Caki2 (cell line): ENCODE results near the gene TMEM8B. TPM values are rescaled to one million over a fixed set of nuclear protein-coding genes. Genes with fewer than 3 reads are reported as not detected.
"Not testable (repeated sequence)": the region's sequence is repeated elsewhere in the genome, so short reads cannot be mapped to it uniquely, and the experiment has no call there.

ENCODE experiments used
- DNase-seq: peaks from one replicate; pipeline ENCODE4 v3.0.0-alpha.2; 2015; ENCODE audit warnings: low read depth
- in situ Hi-C: cut with HindIII; loops from 2 replicates; pipeline ENCODE4 v1.10.0; 2016; ENCODE audit warnings: low sequenced_read_pairs, low pct_unique_long_range_greater_than_20kb, mixed read lengths
- total RNA-seq: library from RNA; depleted of rRNA; stranded (reverse); fragments of >200 nt; shearing (Covaris generic); gene quantifications from 2 replicates; pipeline ENCODE4 v1.2.3, GENCODE V29; 2014; ENCODE audit warnings: low replicate concordance; rRNA removed

The TMEM8B gene
- total RNA-seq, 1 experiment from 2014 or later, result 1.5 TPM

GRCh38 chr9:35910613-35911359 lies 81.8 kb downstream of the TMEM8B start:
- in situ Hi-C loops, result no loop called here
- DNase-seq, result peak; percentile 52

- in situ Hi-C loops, result no loop called here
- DNase-seq, result no peak
Measured at GRCh38 chr9:35911690-35912089, 82.7 kb downstream of the TMEM8B start.

- DNase-seq, result no peak
- in situ Hi-C loops, result no loop called here
Measured at GRCh38 chr9:35912791-35913400, 83.9 kb downstream of the TMEM8B start.

GRCh38 chr9:35913429-35913828 lies 84.4 kb downstream of the TMEM8B start:
- DNase-seq, in situ Hi-C loops: not testable (repeated sequence)

- in situ Hi-C loops, result no loop called here
- peak; percentile 37 for DNase-seq
Measured at GRCh38 chr9:35914301-35914807, 85.3 kb downstream of the TMEM8B start.

Other genes starting within 250 kb of the TMEM8B start
- gene TESK1, start 224.0 kb upstream of the TMEM8B start, total RNA-seq, result 2.9 and 3.0 TPM in 2 replicates
- 0.12 and 0.68 TPM in 2 replicates for gene CD72, start 210.8 kb upstream of the TMEM8B start, total RNA-seq
- gene SIT1, start 178.3 kb upstream of the TMEM8B start, total RNA-seq, result not detected in 2 replicates
- 4,579 and 6,436 TPM in 2 replicates for gene RMRP, start 171.2 kb upstream of the TMEM8B start, total RNA-seq
- 3.5 and 19.6 TPM in 2 replicates for gene CCDC107, start 170.9 kb upstream of the TMEM8B start, total RNA-seq
- gene ARHGEF39, start 164.0 kb upstream of the TMEM8B start, total RNA-seq, result 7.8 and 10.4 TPM in 2 replicates
- gene CA9, start 155.3 kb upstream of the TMEM8B start, total RNA-seq, result 0.30 and 11.6 TPM in 2 replicates
- 2.4 and 7.8 TPM in 2 replicates for gene TPM2, start 139.3 kb upstream of the TMEM8B start, total RNA-seq
- 106 and 122 TPM in 2 replicates for gene TLN1, start 97.0 kb upstream of the TMEM8B start, total RNA-seq
- 53.3 and 55.1 TPM in 2 replicates for gene CREB3, start 96.6 kb upstream of the TMEM8B start, total RNA-seq
- gene GBA2, start 80.0 kb upstream of the TMEM8B start, total RNA-seq, result 17.7 and 24.7 TPM in 2 replicates
- 5.7 and 7.4 TPM in 2 replicates for gene RGP1, start 79.9 kb upstream of the TMEM8B start, total RNA-seq
- gene MSMP, start 75.0 kb upstream of the TMEM8B start, total RNA-seq, result not detected in 2 replicates
- 2.0 TPM in 1 of 2 replicates, not detected in the other for gene NPR2, start 37.6 kb upstream of the TMEM8B start, total RNA-seq
- gene SPAG8, start 17.0 kb upstream of the TMEM8B start, total RNA-seq, result 0.24 TPM in 1 of 2 replicates, not detected in the other
- gene HINT2, start 14.2 kb upstream of the TMEM8B start, total RNA-seq, result 21.5 and 75.0 TPM in 2 replicates
- gene FAM221B, start 496 bp upstream of the TMEM8B start, total RNA-seq, result not detected in 2 replicates
- gene OR13J1, start 41.2 kb downstream of the TMEM8B start, total RNA-seq, result not detected in 2 replicates
- 26.7 and 36.7 TPM in 2 replicates for gene HRCT1, start 77.0 kb downstream of the TMEM8B start, total RNA-seq
- not detected in 2 replicates for gene SPAAR, start 80.3 kb downstream of the TMEM8B start, total RNA-seq
- not detected in 2 replicates for gene OR2S2, start 128.9 kb downstream of the TMEM8B start, total RNA-seq
- gene RECK, start 207.7 kb downstream of the TMEM8B start, total RNA-seq, result 5.4 and 7.8 TPM in 2 replicates